Breast epithelium (tissue), 3 donors: ENCODE results near the gene DDX3Y.

Experiments
- CTCF ChIP-seq, 3 donors: fragments of 450-650 bp; IDR thresholded peaks; one replicate each; pipeline ENCODE4 v1.5.1; 2016 to 2017; ENCODE audit warnings: antibody characterized with exemption in 3 of 3, mild to moderate bottlenecking in 3 of 3, moderate library complexity in 3 of 3
- POLR2A ChIP-seq: fragments of 450-650 bp; IDR thresholded peaks from one replicate; pipeline ENCODE4 v1.6.1; 2016; ENCODE audit warnings: antibody characterized with exemption, mild to moderate bottlenecking, moderate library complexity

- no peak for TF ChIP-seq CTCF (IDR thresholded peaks at IDR 0.05)
- no peak for TF ChIP-seq POLR2A
Observed at GRCh38 chrY:12905517-12905872, 827 bp downstream of the DDX3Y start.
